ENCODE measurements around the gene PCDHGB3. TPM values are rescaled to one million over a fixed set of nuclear protein-coding genes. Genes with fewer than 3 reads are reported as not detected.
A peak's percentile ranks its signal among the peaks of the same experiment; 100 is the strongest.
"Not testable (repeated sequence)": the region's sequence is repeated elsewhere in the genome, so short reads cannot be mapped to it uniquely, and the experiment has no call there.

The PCDHGB3 gene
- total and polyA plus RNA-seq, 5 donors from 2014 or later = 0.20 TPM; not detected in 4

DNA sequence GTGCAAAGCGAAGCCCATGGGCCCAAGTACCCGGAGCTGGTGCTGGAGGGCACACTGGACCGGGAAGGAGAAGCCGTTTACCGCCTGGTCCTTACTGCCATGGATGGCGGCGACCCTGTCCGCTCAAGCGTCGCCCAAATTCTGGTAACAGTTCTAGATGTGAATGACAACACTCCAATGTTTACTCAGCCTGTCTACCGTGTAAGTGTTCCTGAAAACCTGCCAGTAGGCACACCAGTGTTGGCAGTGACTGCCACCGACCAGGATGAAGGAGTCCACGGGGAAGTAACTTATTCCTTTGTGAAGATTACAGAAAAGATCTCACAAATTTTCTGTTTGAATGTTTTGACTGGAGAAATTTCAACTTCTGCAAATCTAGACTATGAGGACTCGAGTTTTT is 4.6 kb downstream of the PCDHGB3 start:
- no peak overlapping the region for H3K27ac ChIP-seq (ENCODE audit: insufficient read depth, low read length, poor library complexity, severe bottlenecking)
- Mint-ChIP-seq H3K27ac (no peak overlapping the region), H3K27me3 (peaks cover 52% of the 10 kb centered on the region), H3K36me3 (peaks cover 4% of the 10 kb centered on the region), H3K4me1 (peaks cover 0 to 14% (median 2%) of the 10 kb centered on the region in 4 donors), H3K4me3 (no peak overlapping the region), H3K9me3 (peaks cover 0 to 60% (median 11%) of the 10 kb centered on the region in 7 donors)
- peaks cover 8% of the 10 kb centered on the region for H3K4me1 ChIP-seq (ENCODE audit: control insufficient read depth, insufficient read depth, low read length, poor library complexity, severe bottlenecking)
- H3K27me3 ChIP-seq (ENCODE audit: control insufficient read depth, insufficient read depth, low read length) = peaks cover 34% of the 10 kb centered on the region
- no peaks in the 10 kb centered on the region for H3K36me3 ChIP-seq (ENCODE audit: control insufficient read depth, insufficient read depth, low read length)
- no peak overlapping the region for H3K4me3 ChIP-seq (ENCODE audit: low read depth, low read length)
- H3K9me3 ChIP-seq (ENCODE audit: control insufficient read depth in 2 of 2, low read length in 2 of 2) = peaks cover 28 to 58% of the 10 kb centered on the region in 2 experiments
- no peak for ATAC-seq (ENCODE audit: low read depth in 2 of 2)
- DNase-seq = no peak

DNA sequence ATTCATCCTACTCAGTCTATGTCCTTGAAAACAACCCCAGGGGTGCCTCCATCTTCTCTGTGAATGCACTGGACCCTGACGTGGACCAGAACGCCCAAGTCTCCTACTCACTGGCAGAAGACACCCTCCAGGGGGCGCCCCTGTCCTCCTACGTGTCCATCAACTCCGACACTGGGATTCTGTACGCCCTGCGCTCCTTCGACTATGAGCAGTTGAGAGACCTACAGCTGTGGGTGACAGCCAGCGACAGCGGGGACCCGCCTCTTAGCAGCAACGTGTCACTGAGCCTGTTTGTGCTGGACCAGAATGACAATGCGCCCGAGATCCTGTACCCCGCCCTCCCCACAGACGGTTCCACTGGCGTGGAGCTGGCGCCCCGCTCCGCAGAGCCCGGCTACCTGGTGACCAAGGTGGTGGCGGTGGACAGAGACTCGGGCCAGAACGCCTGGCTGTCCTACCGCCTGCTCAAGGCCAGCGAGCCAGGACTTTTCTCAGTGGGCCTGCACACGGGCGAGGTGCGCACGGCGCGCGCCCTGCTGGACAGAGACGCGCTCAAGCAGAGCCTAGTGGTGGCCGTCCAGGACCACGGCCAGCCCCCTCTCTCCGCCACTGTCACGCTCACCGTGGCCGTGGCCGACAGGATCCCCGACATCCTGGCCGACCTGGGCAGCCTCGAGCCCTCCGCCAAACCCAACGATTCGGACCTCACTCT is 5.6 kb downstream of the PCDHGB3 start:
- Mint-ChIP-seq H3K27me3 (peaks cover 46% of the 10 kb centered on the region), H3K9me3 (peaks cover 0 to 56% (median 7%) of the 10 kb centered on the region in 7 donors)
- H3K4me1 ChIP-seq (ENCODE audit: control insufficient read depth, insufficient read depth, low read length, poor library complexity, severe bottlenecking); H3K27ac ChIP-seq (ENCODE audit: insufficient read depth, low read length, poor library complexity, severe bottlenecking); DNase-seq; H3K36me3 Mint-ChIP-seq; H3K27ac Mint-ChIP-seq; H3K4me1 Mint-ChIP-seq; H3K36me3 ChIP-seq (ENCODE audit: control insufficient read depth, insufficient read depth, low read length); H3K4me3 Mint-ChIP-seq; ATAC-seq (ENCODE audit: low read depth in 2 of 2); H3K4me3 ChIP-seq (ENCODE audit: low read depth, low read length): not testable (repeated sequence)
- H3K27me3 ChIP-seq (ENCODE audit: control insufficient read depth, insufficient read depth, low read length) = peaks cover 33% of the 10 kb centered on the region
- peaks cover 28 to 51% of the 10 kb centered on the region in 2 experiments for H3K9me3 ChIP-seq (ENCODE audit: control insufficient read depth in 2 of 2, low read length in 2 of 2)

DNA sequence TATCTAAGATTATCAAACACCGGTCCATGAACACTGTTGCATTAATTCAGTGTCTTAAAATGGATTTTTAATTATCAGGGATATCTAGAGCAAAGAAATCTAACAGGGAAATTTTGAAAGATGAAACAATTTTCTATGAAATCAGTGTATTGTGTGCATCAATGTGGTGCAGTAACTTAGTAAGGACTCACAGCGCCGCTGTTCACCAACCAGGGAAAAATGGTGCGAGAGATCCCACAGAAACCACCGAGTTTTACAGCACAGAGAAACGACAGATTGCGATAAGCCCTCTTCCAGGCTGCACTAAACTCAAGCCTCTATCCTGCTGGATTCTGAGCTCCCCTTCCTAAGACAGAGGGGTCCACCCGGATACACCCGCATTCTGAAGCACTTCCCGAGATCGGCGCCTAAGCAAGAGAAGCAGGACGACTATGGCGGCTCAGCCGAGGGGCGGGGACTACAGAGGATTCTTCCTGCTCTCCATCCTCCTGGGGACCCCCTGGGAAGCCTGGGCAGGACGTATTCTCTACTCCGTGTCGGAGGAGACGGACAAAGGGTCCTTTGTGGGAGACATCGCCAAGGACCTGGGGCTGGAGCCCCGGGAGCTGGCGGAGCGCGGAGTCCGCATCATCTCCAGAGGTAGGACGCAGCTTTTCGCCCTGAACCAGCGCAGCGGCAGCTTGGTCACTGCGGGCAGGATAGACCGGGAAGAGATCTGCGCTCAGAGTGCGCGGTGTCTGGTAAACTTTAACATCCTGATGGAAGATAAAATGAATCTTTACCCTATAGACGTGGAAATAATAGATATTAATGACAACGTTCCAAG is 12.6 kb downstream of the PCDHGB3 start, which contains the start of gene PCDHGA7:
TSS of gene PCDHGA7 (plus strand) at position 274 of the 826 bp plus-strand sequence. CDS start at position 432, 158 bp downstream.
- DNase-seq = no peak
- no peak within 1 kb of the TSS for H3K27ac Mint-ChIP-seq
- peaks cover 66% of the 10 kb centered on the region for H3K27me3 Mint-ChIP-seq
- H3K36me3 Mint-ChIP-seq = no peaks in the 10 kb centered on the region
- H3K9me3 Mint-ChIP-seq = peaks cover 0 to 47% (median 17%) of the 10 kb centered on the region in 7 donors
- ATAC-seq (ENCODE audit: low read depth in 2 of 2) = no peak
- peaks cover 16 to 29% of the 10 kb centered on the region in 2 experiments for H3K9me3 ChIP-seq (ENCODE audit: control insufficient read depth in 2 of 2, low read length in 2 of 2)
- H3K36me3 ChIP-seq (ENCODE audit: control insufficient read depth, insufficient read depth, low read length) = no peaks in the 10 kb centered on the region
- no peak within 1 kb of the TSS for H3K4me3 ChIP-seq (ENCODE audit: low read depth, low read length)
- peak within 1 kb of the TSS in 3 of 4 donors; percentile 56 to 62 (median 61) for H3K4me3 Mint-ChIP-seq
- no peaks in the 10 kb centered on the region for H3K4me1 ChIP-seq (ENCODE audit: control insufficient read depth, insufficient read depth, low read length, poor library complexity, severe bottlenecking)
- peaks cover 40% of the 10 kb centered on the region for H3K27me3 ChIP-seq (ENCODE audit: control insufficient read depth, insufficient read depth, low read length)
- H3K4me1 Mint-ChIP-seq = peaks cover 0 to 2% (median 0%) of the 10 kb centered on the region in 4 donors
- no peak within 1 kb of the TSS for H3K27ac ChIP-seq (ENCODE audit: insufficient read depth, low read length, poor library complexity, severe bottlenecking)

DNA sequence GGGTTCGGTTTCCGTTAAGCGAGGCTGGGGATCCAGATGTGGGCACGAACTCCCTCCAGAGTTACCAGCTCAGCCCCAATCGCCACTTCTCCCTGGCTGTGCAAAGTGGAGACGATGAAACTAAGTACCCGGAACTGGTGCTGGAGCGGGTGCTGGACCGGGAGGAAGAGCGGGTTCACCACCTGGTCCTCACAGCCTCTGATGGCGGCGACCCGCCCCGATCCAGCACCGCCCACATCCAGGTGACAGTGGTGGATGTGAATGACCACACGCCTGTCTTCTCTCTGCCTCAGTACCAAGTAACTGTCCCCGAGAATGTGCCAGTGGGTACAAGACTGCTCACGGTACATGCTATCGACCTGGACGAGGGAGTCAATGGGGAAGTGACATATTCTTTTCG is 13.3 kb downstream of the PCDHGB3 start:
- H3K27me3 Mint-ChIP-seq = peaks cover 60% of the 10 kb centered on the region
- peaks cover 0 to 49% (median 17%) of the 10 kb centered on the region in 7 donors for H3K9me3 Mint-ChIP-seq
- H3K4me3 ChIP-seq (ENCODE audit: low read depth, low read length) = no peak overlapping the region
- no peaks in the 10 kb centered on the region for H3K36me3 ChIP-seq (ENCODE audit: control insufficient read depth, insufficient read depth, low read length)
- H3K4me3 Mint-ChIP-seq = no peak overlapping the region
- no peak overlapping the region for H3K27ac ChIP-seq (ENCODE audit: insufficient read depth, low read length, poor library complexity, severe bottlenecking)
- H3K27ac Mint-ChIP-seq = no peak overlapping the region
- no peaks in the 10 kb centered on the region for H3K36me3 Mint-ChIP-seq
- H3K27me3 ChIP-seq (ENCODE audit: control insufficient read depth, insufficient read depth, low read length) = peaks cover 42% of the 10 kb centered on the region
- DNase-seq (no peak), ATAC-seq (ENCODE audit: low read depth in 2 of 2) (no peak)
- peaks cover 18 to 30% of the 10 kb centered on the region in 2 experiments for H3K9me3 ChIP-seq (ENCODE audit: control insufficient read depth in 2 of 2, low read length in 2 of 2)
- no peaks in the 10 kb centered on the region for H3K4me1 ChIP-seq (ENCODE audit: control insufficient read depth, insufficient read depth, low read length, poor library complexity, severe bottlenecking)
- H3K4me1 Mint-ChIP-seq = peaks cover 0 to 2% (median 0%) of the 10 kb centered on the region in 4 donors

DNA sequence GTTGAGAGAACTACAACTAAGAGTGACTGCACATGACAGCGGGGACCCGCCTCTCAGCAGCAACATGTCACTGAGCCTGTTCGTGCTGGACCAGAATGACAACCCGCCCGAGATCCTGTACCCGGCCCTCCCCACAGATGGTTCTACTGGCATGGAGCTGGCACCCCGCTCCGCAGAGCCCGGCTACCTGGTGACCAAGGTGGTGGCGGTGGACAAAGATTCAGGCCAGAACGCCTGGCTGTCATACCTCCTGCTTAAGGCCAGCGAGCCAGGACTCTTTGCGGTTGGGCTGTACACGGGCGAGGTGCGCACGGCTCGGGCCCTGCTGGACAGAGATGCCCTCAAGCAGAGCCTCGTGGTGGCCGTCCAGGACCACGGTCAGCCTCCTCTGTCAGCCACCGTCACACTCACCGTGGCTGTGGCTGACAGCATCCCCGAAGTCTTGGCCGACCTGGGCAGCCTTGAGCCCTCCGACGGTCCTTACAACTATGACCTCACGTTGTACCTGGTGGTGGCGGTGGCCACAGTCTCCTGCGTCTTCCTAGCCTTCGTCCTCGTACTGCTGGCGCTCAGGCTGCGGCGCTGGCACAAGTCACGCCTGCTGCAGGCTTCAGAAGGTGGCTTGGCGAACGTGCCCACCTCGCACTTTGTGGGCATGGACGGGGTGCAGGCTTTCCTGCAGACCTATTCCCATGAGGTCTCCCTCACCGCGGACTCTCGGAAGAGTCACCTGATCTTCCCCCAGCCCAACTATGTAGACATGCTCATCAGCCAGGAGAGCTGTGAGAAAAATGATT is 14.6 kb downstream of the PCDHGB3 start:
- Mint-ChIP-seq H3K27me3 (peaks cover 61% of the 10 kb centered on the region), H3K4me1 (peaks cover 0 to 2% (median 0%) of the 10 kb centered on the region in 4 donors), H3K27ac (no peak overlapping the region), H3K36me3 (no peaks in the 10 kb centered on the region), H3K4me3 (no peak overlapping the region), H3K9me3 (peaks cover 0 to 50% (median 16%) of the 10 kb centered on the region in 7 donors)
- Histone ChIP-seq H3K4me1 (ENCODE audit: control insufficient read depth, insufficient read depth, low read length, poor library complexity, severe bottlenecking) (no peaks in the 10 kb centered on the region), H3K27me3 (ENCODE audit: control insufficient read depth, insufficient read depth, low read length) (peaks cover 48% of the 10 kb centered on the region), H3K27ac (ENCODE audit: insufficient read depth, low read length, poor library complexity, severe bottlenecking) (no peak overlapping the region), H3K9me3 (ENCODE audit: control insufficient read depth in 2 of 2, low read length in 2 of 2) (peaks cover 21 to 41% of the 10 kb centered on the region in 2 experiments), H3K4me3 (ENCODE audit: low read depth, low read length) (no peak overlapping the region), H3K36me3 (ENCODE audit: control insufficient read depth, insufficient read depth, low read length) (no peaks in the 10 kb centered on the region)
- DNase-seq (no peak), ATAC-seq (ENCODE audit: low read depth in 2 of 2) (no peak)

DNA sequence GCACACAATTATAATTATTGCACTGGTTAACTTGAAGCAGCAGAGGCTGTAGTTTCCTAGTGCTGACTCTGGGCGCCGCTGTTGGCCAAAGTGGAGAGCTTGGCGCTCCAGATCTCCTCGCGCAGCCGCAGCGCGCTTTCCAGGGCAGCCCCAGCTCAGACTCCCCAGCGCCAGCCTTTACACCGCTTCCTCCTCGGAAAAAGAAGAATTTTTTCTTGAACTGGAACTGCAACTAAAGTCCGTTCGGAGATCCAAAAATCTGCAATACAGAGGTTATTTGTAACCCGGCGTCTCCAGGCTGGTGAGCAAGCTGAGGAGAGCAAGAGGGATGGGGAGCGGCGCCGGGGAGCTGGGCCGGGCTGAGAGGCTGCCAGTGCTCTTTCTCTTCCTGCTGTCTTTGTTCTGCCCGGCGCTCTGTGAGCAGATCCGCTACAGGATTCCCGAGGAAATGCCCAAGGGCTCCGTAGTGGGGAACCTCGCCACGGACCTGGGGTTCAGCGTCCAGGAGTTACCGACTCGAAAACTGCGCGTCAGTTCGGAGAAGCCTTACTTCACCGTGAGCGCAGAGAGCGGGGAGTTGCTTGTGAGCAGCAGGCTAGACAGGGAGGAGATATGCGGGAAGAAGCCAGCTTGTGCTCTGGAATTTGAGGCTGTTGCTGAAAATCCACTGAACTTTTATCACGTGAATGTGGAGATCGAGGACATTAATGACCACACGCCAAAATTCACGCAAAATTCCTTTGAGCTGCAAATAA is 17.7 kb downstream of the PCDHGB3 start, which contains the start of gene PCDHGB4:
TSS of gene PCDHGB4 (plus strand) at position 142 of the 755 bp plus-strand sequence. CDS start at position 329, 187 bp downstream.
- peak within 1 kb of the TSS in 1 of 3 donors; percentile 49 for H3K27ac Mint-ChIP-seq
- H3K27me3 Mint-ChIP-seq = peaks cover 65% of the 10 kb centered on the region
- ATAC-seq (ENCODE audit: low read depth in 2 of 2) = peak in 1 of 2 donors; percentile 34
- Histone ChIP-seq H3K9me3 (ENCODE audit: control insufficient read depth in 2 of 2, low read length in 2 of 2) (peaks cover 20 to 48% of the 10 kb centered on the region in 2 experiments), H3K27me3 (ENCODE audit: control insufficient read depth, insufficient read depth, low read length) (peaks cover 46% of the 10 kb centered on the region)
- H3K4me1 ChIP-seq (ENCODE audit: control insufficient read depth, insufficient read depth, low read length, poor library complexity, severe bottlenecking); H3K4me1 Mint-ChIP-seq; DNase-seq; H3K4me3 ChIP-seq (ENCODE audit: low read depth, low read length); H3K36me3 Mint-ChIP-seq; H3K4me3 Mint-ChIP-seq; H3K36me3 ChIP-seq (ENCODE audit: control insufficient read depth, insufficient read depth, low read length); H3K27ac ChIP-seq (ENCODE audit: insufficient read depth, low read length, poor library complexity, severe bottlenecking): not testable (repeated sequence)
- peaks cover 0 to 59% (median 18%) of the 10 kb centered on the region in 7 donors for H3K9me3 Mint-ChIP-seq

Data from CD4-positive, CD25-positive, alpha-beta regulatory T cell (primary cell).